ENCODE data around the gene SLC25A21.

SLC25A21 gene

GRCh38 chr14:36925094-36925493 is 247.3 kb downstream of the SLC25A21 start:
- H3K23ac ChIP-seq (ENCODE audit: low read length) = no peak overlapping the region
- H3K27me3 ChIP-seq (ENCODE audit: insufficient read depth, low read length, poor library complexity) = no peaks in the 10 kb centered on the region
- no peaks in the 10 kb centered on the region for H3K36me3 ChIP-seq (ENCODE audit: control insufficient read depth, insufficient read depth, low read length)
- no peaks in the 10 kb centered on the region for H3K4me1 ChIP-seq (ENCODE audit: control insufficient read depth, low read depth, low read length)
- H2BK15ac ChIP-seq (replicated peaks; ENCODE audit: low read depth) = no peak overlapping the region
- no peak overlapping the region for H3K56ac ChIP-seq (ENCODE audit: low read length)
- H4K5ac ChIP-seq (ENCODE audit: low read length) = no peak overlapping the region
- no peak overlapping the region for H2AK5ac ChIP-seq (ENCODE audit: low read length)
- no peak overlapping the region for H3K9ac ChIP-seq (ENCODE audit: low read length)
- no peak overlapping the region for H3K4ac ChIP-seq (ENCODE audit: low read depth, low read length)
- no CpG with 5 or more reads among the region's 2 CpGs for WGBS (ENCODE audit: extremely low coverage, insufficient coverage, low lambda C conversion rate)
- no peak overlapping the region for H3K27ac ChIP-seq (ENCODE audit: low read depth, low read length)
- no peak overlapping the region for H3K4me2 ChIP-seq (ENCODE audit: low read length)
- H3K79me1 ChIP-seq (ENCODE audit: low read length) = no peaks in the 10 kb centered on the region
- H2BK120ac ChIP-seq (ENCODE audit: low read depth, low read length) = no peak overlapping the region
- H4K8ac ChIP-seq (ENCODE audit: low read depth, low read length) = no peak overlapping the region
- no peak overlapping the region for H3K18ac ChIP-seq (ENCODE audit: low read length)
- no peak overlapping the region for H2BK5ac ChIP-seq (ENCODE audit: low read length)
- H3K4me3 ChIP-seq (ENCODE audit: low read length) = no peak overlapping the region
- H3K79me2 ChIP-seq (ENCODE audit: control insufficient read depth, insufficient read depth, low read length) = no peaks in the 10 kb centered on the region
- DNase-seq = no peak

GRCh38 chr14:36916668-36917067 is 255.7 kb downstream of the SLC25A21 start:
- no peak overlapping the region for H2BK15ac ChIP-seq (replicated peaks; ENCODE audit: low read depth)
- H4K8ac ChIP-seq (ENCODE audit: low read depth, low read length) = no peak overlapping the region
- H3K27me3 ChIP-seq (ENCODE audit: insufficient read depth, low read length, poor library complexity) = no peaks in the 10 kb centered on the region
- no peaks in the 10 kb centered on the region for H3K79me2 ChIP-seq (ENCODE audit: control insufficient read depth, insufficient read depth, low read length)
- no peak overlapping the region for H4K5ac ChIP-seq (ENCODE audit: low read length)
- DNase-seq = no peak
- no peaks in the 10 kb centered on the region for H3K36me3 ChIP-seq (ENCODE audit: control insufficient read depth, insufficient read depth, low read length)
- no peak overlapping the region for H3K4me2 ChIP-seq (ENCODE audit: low read length)
- H3K27ac ChIP-seq (ENCODE audit: low read depth, low read length) = no peak overlapping the region
- H2BK5ac ChIP-seq (ENCODE audit: low read length) = no peak overlapping the region
- H3K79me1 ChIP-seq (ENCODE audit: low read length) = no peaks in the 10 kb centered on the region
- H3K9ac ChIP-seq (ENCODE audit: low read length) = no peak overlapping the region
- H3K4me1 ChIP-seq (ENCODE audit: control insufficient read depth, low read depth, low read length) = no peaks in the 10 kb centered on the region
- whole genome bisulfite sequencing (ENCODE audit: extremely low coverage, insufficient coverage, low lambda C conversion rate) = no CpG with 5 or more reads among the region's 2 CpGs
- no peak overlapping the region for H3K56ac ChIP-seq (ENCODE audit: low read length)
- no peak overlapping the region for H3K23ac ChIP-seq (ENCODE audit: low read length)
- H3K4ac ChIP-seq (ENCODE audit: low read depth, low read length) = no peak overlapping the region
- H3K18ac ChIP-seq (ENCODE audit: low read length) = no peak overlapping the region
- H2AK5ac ChIP-seq (ENCODE audit: low read length) = no peak overlapping the region
- H3K4me3 ChIP-seq (ENCODE audit: low read length) = no peak overlapping the region
- no peak overlapping the region for H2BK120ac ChIP-seq (ENCODE audit: low read depth, low read length)

GRCh38 chr14:36915081-36915480 is 257.3 kb downstream of the SLC25A21 start:
- Histone ChIP-seq H4K8ac (ENCODE audit: low read depth, low read length) (no peak overlapping the region), H3K79me2 (ENCODE audit: control insufficient read depth, insufficient read depth, low read length) (no peaks in the 10 kb centered on the region), H3K9ac (ENCODE audit: low read length) (no peak overlapping the region), H4K5ac (ENCODE audit: low read length) (no peak overlapping the region), H3K36me3 (ENCODE audit: control insufficient read depth, insufficient read depth, low read length) (no peaks in the 10 kb centered on the region), H3K27me3 (ENCODE audit: insufficient read depth, low read length, poor library complexity) (no peaks in the 10 kb centered on the region), H3K27ac (ENCODE audit: low read depth, low read length) (no peak overlapping the region), H3K4me2 (ENCODE audit: low read length) (no peak overlapping the region), H3K23ac (ENCODE audit: low read length) (no peak overlapping the region), H3K4me1 (ENCODE audit: control insufficient read depth, low read depth, low read length) (no peaks in the 10 kb centered on the region), H3K4me3 (ENCODE audit: low read length) (no peak overlapping the region), H2AK5ac (ENCODE audit: low read length) (no peak overlapping the region), H3K56ac (ENCODE audit: low read length) (no peak overlapping the region), H3K18ac (ENCODE audit: low read length) (no peak overlapping the region), H2BK5ac (ENCODE audit: low read length) (no peak overlapping the region), H3K79me1 (ENCODE audit: low read length) (no peaks in the 10 kb centered on the region), H2BK15ac (replicated peaks; ENCODE audit: low read depth) (no peak overlapping the region), H3K4ac (ENCODE audit: low read depth, low read length) (no peak overlapping the region), H2BK120ac (ENCODE audit: low read depth, low read length) (no peak overlapping the region)
- no peak for DNase-seq
- no CpG with 5 or more reads among the region's 1 CpG for WGBS (ENCODE audit: extremely low coverage, insufficient coverage, low lambda C conversion rate)

DNA sequence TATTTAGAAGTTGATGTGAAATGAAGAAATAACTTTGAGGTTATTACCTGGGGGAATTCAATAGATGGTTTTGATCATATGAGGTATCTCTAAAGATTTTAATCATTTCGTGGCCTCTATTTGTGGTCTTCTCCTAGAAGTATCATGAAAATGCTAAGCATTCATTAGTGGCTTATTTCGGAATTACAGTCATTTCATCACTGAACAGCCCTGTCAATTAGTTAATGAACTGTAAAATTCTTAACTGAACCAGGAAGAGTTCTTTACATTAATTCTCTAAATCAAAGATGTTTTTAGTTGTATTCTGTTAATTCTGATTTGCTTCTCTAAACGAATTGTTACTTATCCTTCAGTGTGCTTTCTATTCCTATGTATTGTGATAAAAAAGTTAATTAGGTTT is 261.8 kb downstream of the SLC25A21 start:
- Histone ChIP-seq H3K56ac (ENCODE audit: low read length) (no peak overlapping the region), H2BK5ac (ENCODE audit: low read length) (no peak overlapping the region), H4K5ac (ENCODE audit: low read length) (no peak overlapping the region), H3K79me1 (ENCODE audit: low read length) (no peaks in the 10 kb centered on the region), H2AK5ac (ENCODE audit: low read length) (no peak overlapping the region), H3K79me2 (ENCODE audit: control insufficient read depth, insufficient read depth, low read length) (no peaks in the 10 kb centered on the region), H3K9ac (ENCODE audit: low read length) (no peak overlapping the region), H3K23ac (ENCODE audit: low read length) (no peak overlapping the region), H3K27ac (ENCODE audit: low read depth, low read length) (no peak overlapping the region), H3K18ac (ENCODE audit: low read length) (no peak overlapping the region), H2BK120ac (ENCODE audit: low read depth, low read length) (no peak overlapping the region), H2BK15ac (replicated peaks; ENCODE audit: low read depth) (no peak overlapping the region), H4K8ac (ENCODE audit: low read depth, low read length) (no peak overlapping the region), H3K4ac (ENCODE audit: low read depth, low read length) (no peak overlapping the region), H3K4me2 (ENCODE audit: low read length) (no peak overlapping the region), H3K36me3 (ENCODE audit: control insufficient read depth, insufficient read depth, low read length) (no peaks in the 10 kb centered on the region), H3K4me3 (ENCODE audit: low read length) (no peak overlapping the region), H3K27me3 (ENCODE audit: insufficient read depth, low read length, poor library complexity) (no peaks in the 10 kb centered on the region), H3K4me1 (ENCODE audit: control insufficient read depth, low read depth, low read length) (no peaks in the 10 kb centered on the region)
- no peak for DNase-seq
- WGBS (ENCODE audit: extremely low coverage, insufficient coverage, low lambda C conversion rate) = no CpG with 5 or more reads among the region's 3 CpGs

- DNase-seq = no peak
- Histone ChIP-seq H3K27ac (ENCODE audit: low read depth, low read length) (no peak overlapping the region), H3K79me1 (ENCODE audit: low read length) (no peaks in the 10 kb centered on the region), H3K9ac (ENCODE audit: low read length) (no peak overlapping the region), H2BK5ac (ENCODE audit: low read length) (no peak overlapping the region), H2BK15ac (replicated peaks; ENCODE audit: low read depth) (no peak overlapping the region), H2AK5ac (ENCODE audit: low read length) (no peak overlapping the region), H3K27me3 (ENCODE audit: insufficient read depth, low read length, poor library complexity) (no peaks in the 10 kb centered on the region), H3K18ac (ENCODE audit: low read length) (no peak overlapping the region), H4K8ac (ENCODE audit: low read depth, low read length) (no peak overlapping the region), H4K5ac (ENCODE audit: low read length) (no peak overlapping the region), H3K36me3 (ENCODE audit: control insufficient read depth, insufficient read depth, low read length) (no peaks in the 10 kb centered on the region), H3K4me1 (ENCODE audit: control insufficient read depth, low read depth, low read length) (no peaks in the 10 kb centered on the region), H3K4ac (ENCODE audit: low read depth, low read length) (no peak overlapping the region), H3K4me3 (ENCODE audit: low read length) (no peak overlapping the region), H3K23ac (ENCODE audit: low read length) (no peak overlapping the region), H2BK120ac (ENCODE audit: low read depth, low read length) (no peak overlapping the region), H3K56ac (ENCODE audit: low read length) (no peak overlapping the region), H3K79me2 (ENCODE audit: control insufficient read depth, insufficient read depth, low read length) (no peaks in the 10 kb centered on the region), H3K4me2 (ENCODE audit: low read length) (no peak overlapping the region)
- no CpG with 5 or more reads among the region's 5 CpGs for WGBS (ENCODE audit: extremely low coverage, insufficient coverage, low lambda C conversion rate)
Observed at GRCh38 chr14:36905272-36905888, 267.0 kb downstream of the SLC25A21 start.

DNA sequence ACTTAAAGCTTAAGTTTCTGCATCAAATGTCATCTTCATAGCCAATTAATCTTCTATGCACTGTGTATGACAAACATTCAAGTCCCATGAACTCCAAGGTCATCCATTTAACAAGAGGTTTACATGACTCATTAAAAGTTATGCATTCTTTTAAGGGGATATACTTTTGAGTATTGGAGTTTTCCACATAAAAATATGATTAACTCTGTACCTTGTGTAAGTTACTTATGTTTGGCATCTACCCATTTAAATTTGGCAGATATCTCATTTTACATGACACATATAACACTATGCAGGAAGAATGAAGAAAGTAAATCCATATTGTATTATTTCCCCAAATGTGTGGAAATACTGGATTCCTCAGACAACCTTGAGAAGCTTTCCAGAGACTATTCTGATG is 270.5 kb downstream of the SLC25A21 start:
- Histone ChIP-seq H3K18ac (ENCODE audit: low read length) (no peak overlapping the region), H3K36me3 (ENCODE audit: control insufficient read depth, insufficient read depth, low read length) (no peaks in the 10 kb centered on the region), H4K8ac (ENCODE audit: low read depth, low read length) (no peak overlapping the region), H3K4ac (ENCODE audit: low read depth, low read length) (no peak overlapping the region), H2BK15ac (replicated peaks; ENCODE audit: low read depth) (no peak overlapping the region), H2AK5ac (ENCODE audit: low read length) (no peak overlapping the region), H3K27ac (ENCODE audit: low read depth, low read length) (no peak overlapping the region), H3K23ac (ENCODE audit: low read length) (no peak overlapping the region), H3K79me2 (ENCODE audit: control insufficient read depth, insufficient read depth, low read length) (no peaks in the 10 kb centered on the region), H3K4me3 (ENCODE audit: low read length) (no peak overlapping the region), H3K4me1 (ENCODE audit: control insufficient read depth, low read depth, low read length) (no peaks in the 10 kb centered on the region), H2BK120ac (ENCODE audit: low read depth, low read length) (no peak overlapping the region), H4K5ac (ENCODE audit: low read length) (no peak overlapping the region), H2BK5ac (ENCODE audit: low read length) (no peak overlapping the region), H3K56ac (ENCODE audit: low read length) (no peak overlapping the region), H3K79me1 (ENCODE audit: low read length) (no peaks in the 10 kb centered on the region), H3K4me2 (ENCODE audit: low read length) (no peak overlapping the region), H3K27me3 (ENCODE audit: insufficient read depth, low read length, poor library complexity) (no peaks in the 10 kb centered on the region), H3K9ac (ENCODE audit: low read length) (no peak overlapping the region)
- no peak for DNase-seq
